ENCODE data around the gene NXF1. TPM values are rescaled to one million over a fixed set of nuclear protein-coding genes. Genes with fewer than 3 reads are reported as not detected.
"Not testable (repeated sequence)": the region's sequence is repeated elsewhere in the genome, so short reads cannot be mapped to it uniquely, and the experiment has no call there.

NXF1 gene
- total RNA-seq, 1 donor = 27.8 TPM

DNA sequence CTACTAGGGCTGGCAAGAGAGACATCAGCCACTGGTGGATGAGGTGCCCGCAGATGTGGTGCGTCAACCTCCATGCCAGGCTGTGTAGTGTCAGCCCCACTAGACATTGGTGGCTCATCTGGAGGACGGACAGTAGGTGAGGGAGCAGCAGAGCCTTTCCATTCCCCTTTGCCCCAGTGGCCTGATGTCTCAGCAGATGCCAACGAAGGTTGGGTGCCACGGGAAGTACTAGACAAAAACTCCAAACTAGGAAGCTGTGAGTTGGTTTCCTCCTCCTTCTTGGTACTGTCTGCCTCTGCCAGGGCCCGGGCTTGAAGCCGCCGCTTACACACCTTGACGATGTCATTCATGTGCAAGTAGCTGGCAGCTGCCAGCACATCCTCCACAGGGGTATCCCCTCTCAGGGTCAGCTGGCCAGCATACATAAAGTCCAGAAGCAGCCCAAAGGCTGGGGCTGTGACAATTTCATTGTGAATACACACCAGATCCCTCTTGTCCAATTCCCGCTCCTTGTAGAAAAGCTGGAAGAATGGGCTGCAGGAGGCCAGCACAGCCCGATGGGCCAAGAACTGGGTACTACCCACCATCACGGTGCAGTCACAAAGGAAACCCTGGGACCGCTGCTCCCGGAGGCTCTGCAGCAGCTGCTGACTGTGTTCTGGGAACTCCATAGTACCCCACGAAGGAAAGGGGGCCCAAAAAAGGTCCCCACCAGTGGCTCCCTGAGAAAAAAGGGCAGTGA is 52.1 kb downstream of the NXF1 start:
- TF ChIP-seq, protein P1, sequence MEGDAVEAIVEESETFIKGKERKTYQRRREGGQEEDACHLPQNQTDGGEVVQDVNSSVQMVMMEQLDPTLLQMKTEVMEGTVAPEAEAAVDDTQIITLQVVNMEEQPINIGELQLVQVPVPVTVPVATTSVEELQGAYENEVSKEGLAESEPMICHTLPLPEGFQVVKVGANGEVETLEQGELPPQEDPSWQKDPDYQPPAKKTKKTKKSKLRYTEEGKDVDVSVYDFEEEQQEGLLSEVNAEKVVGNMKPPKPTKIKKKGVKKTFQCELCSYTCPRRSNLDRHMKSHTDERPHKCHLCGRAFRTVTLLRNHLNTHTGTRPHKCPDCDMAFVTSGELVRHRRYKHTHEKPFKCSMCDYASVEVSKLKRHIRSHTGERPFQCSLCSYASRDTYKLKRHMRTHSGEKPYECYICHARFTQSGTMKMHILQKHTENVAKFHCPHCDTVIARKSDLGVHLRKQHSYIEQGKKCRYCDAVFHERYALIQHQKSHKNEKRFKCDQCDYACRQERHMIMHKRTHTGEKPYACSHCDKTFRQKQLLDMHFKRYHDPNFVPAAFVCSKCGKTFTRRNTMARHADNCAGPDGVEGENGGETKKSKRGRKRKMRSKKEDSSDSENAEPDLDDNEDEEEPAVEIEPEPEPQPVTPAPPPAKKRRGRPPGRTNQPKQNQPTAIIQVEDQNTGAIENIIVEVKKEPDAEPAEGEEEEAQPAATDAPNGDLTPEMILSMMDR (IDR thresholded peaks at IDR 0.05; ENCODE audit: insufficient read depth, low read length) = no peak
- peak overlapping the region; percentile 98 for H3K4me3 ChIP-seq (ENCODE audit: low read depth, low read length)
- DNase-seq (ENCODE audit: low read depth) = no peak

DNA sequence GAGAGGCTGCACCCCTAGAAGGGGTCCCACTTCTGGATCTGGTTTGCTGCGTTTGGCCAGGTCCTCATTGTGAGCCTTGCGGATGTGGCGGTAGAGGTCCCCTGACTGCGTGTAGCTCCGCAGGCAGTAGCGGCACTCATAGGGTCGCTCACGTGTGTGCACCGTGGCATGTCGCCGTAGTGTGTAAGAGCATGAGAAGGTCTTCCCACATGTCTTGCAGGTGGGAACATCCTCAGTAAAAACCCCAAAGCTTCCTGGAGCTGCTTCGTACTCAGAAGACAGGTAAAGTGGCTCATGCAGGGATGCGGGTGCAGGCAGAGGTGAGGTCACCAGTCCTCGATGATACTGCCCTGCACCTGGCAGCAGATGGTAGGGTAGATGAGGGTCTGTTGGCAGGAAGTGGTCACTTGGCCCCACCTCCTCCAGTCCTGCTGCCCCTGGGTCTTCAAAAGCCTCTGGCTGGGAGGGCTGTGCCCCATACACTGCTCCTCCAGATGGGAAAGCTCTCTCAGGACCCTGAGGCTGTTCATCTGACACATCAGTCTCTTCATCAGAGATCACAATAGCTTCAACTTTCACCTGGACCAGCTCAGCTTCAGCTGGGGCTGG is 53.0 kb downstream of the NXF1 start:
- TF ChIP-seq, protein P1 (IDR thresholded peaks at IDR 0.05; ENCODE audit: insufficient read depth, low read length) = no peak
- DNase-seq (ENCODE audit: low read depth) = no peak
- H3K4me3 ChIP-seq (ENCODE audit: low read depth, low read length) = no peak overlapping the region

DNA sequence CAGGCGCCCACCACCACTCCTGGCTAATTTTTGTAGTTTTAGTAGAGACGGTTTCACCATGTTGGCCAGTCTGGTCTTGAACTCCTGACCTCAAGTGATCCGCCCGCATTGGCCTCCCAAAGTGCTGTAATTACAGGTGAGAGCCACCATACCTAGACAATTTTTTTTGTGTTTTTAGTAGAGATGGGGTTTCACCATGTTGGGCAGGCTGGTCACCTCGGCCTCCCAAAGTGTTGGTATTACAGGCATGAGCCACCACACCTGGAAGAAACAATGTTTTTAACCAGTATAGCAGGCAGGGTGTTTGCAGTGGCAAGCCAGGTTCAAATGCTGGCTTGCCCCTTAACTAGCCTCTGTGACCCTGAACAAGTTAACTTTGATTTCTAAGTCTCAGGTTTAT is 55.3 kb downstream of the NXF1 start:
- not testable (repeated sequence) for H3K4me3 ChIP-seq (ENCODE audit: low read depth, low read length); DNase-seq (ENCODE audit: low read depth)

DNA sequence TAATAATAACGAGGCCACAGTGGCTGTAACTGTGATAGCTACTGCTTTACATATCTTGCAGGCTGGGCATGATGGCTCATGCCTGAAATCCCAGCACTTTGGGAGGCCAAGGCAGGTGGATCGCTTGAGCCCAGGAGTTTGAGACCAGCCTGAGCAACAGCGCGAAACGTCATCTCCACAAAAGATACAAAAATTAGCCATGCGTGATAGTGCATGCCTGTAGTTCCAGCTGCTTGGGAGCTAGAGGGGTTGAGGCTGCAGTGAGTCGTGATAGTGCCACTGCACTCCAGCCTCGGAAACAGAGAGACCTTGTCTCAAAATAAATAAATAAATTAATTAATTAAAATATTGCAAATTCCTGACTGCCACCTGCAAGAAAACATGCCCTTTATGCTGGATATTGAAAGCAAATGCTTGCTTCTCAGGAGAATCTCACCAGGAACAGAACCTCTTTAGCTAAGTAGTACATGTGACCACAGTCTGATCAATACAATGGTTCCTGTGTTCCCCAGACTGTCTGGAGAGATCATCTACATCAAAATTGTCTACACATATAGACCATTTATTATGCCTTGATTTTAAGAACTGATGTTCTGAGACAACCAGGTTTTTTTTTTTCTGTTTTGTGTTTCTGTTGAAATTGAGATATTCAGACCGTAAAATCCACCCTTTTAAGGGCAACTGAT is 57.6 kb downstream of the NXF1 start:
- no peak overlapping the region for H3K4me3 ChIP-seq (ENCODE audit: low read depth, low read length)
- TF ChIP-seq, protein P1 (IDR thresholded peaks at IDR 0.05; ENCODE audit: insufficient read depth, low read length) = no peak
- no peak for DNase-seq (ENCODE audit: low read depth)

Small RNA genes lying within 50 kb of the gene (small RNA-seq; reads per million reads assigned to genes)
- 0.25 reads per million for gene MIR6514
- not detected for gene RF00099
- gene RNU6-118P = not detected
- not detected for gene SNORD22
- not detected for gene SNORD26
- gene SNORD27 = not detected
- not detected for gene SNORD28
- 40.9 reads per million, percentile 96 among the genes with 10 or more reads in this experiment for gene SNORD30

Other genes with a start within 250 kb of the NXF1 start
- 1,443 and 1,493 TPM in 2 replicates for gene EEF1G, start 231.5 kb downstream of the NXF1 start, total RNA-seq (ENCODE audit: low replicate concordance)
- 4.5 and 9.4 TPM in 2 replicates for gene TUT1, start 213.9 kb downstream of the NXF1 start, total RNA-seq (ENCODE audit: low replicate concordance)
- 46.2 and 110 TPM in 2 replicates for gene MTA2, start 203.6 kb downstream of the NXF1 start, total RNA-seq (ENCODE audit: low replicate concordance)
- gene EML3, start 192.7 kb downstream of the NXF1 start, total RNA-seq (ENCODE audit: low replicate concordance) = 22.3 and 61.7 TPM in 2 replicates
- 4.6 and 26.4 TPM in 2 replicates for gene ROM1, start 192.2 kb downstream of the NXF1 start, total RNA-seq (ENCODE audit: low replicate concordance)
- 14.1 and 18.7 TPM in 2 replicates for gene B3GAT3, start 183.5 kb downstream of the NXF1 start, total RNA-seq (ENCODE audit: low replicate concordance)
- gene GANAB, start 158.8 kb downstream of the NXF1 start, total RNA-seq (ENCODE audit: low replicate concordance) = 203 and 208 TPM in 2 replicates
- gene INTS5, start 152.1 kb downstream of the NXF1 start, total RNA-seq (ENCODE audit: low replicate concordance) = 20.9 and 21.8 TPM in 2 replicates
- gene C11orf98, start 140.2 kb downstream of the NXF1 start, total RNA-seq (ENCODE audit: low replicate concordance) = 14.2 and 48.2 TPM in 2 replicates
- 9.8 and 10.8 TPM in 2 replicates for gene CSKMT, start 140.1 kb downstream of the NXF1 start, total RNA-seq (ENCODE audit: low replicate concordance)
- 6.8 and 31.3 TPM in 2 replicates for gene UQCC3, start 133.8 kb downstream of the NXF1 start, total RNA-seq (ENCODE audit: low replicate concordance)
- 4.2 and 4.5 TPM in 2 replicates for gene LBHD1, start 133.2 kb downstream of the NXF1 start, total RNA-seq (ENCODE audit: low replicate concordance)
- gene UBXN1, start 126.4 kb downstream of the NXF1 start, total RNA-seq (ENCODE audit: low replicate concordance) = 70.7 and 840 TPM in 2 replicates
- 39.0 and 62.0 TPM in 2 replicates for gene LRRN4CL, start 115.9 kb downstream of the NXF1 start, total RNA-seq (ENCODE audit: low replicate concordance)
- gene BSCL2, start 98.0 kb downstream of the NXF1 start, total RNA-seq (ENCODE audit: low replicate concordance) = 34.4 and 43.5 TPM in 2 replicates
- not detected in 2 replicates for gene GNG3, start 97.8 kb downstream of the NXF1 start, total RNA-seq (ENCODE audit: low replicate concordance)
- gene HNRNPUL2, start 78.0 kb downstream of the NXF1 start, total RNA-seq (ENCODE audit: low replicate concordance) = 10.4 and 16.7 TPM in 2 replicates
- gene TTC9C, start 77.0 kb downstream of the NXF1 start, total RNA-seq (ENCODE audit: low replicate concordance) = 20.3 and 40.1 TPM in 2 replicates
- 4.2 and 13.4 TPM in 2 replicates for gene ZBTB3, start 51.3 kb downstream of the NXF1 start, total RNA-seq (ENCODE audit: low replicate concordance)
- 17.0 and 76.5 TPM in 2 replicates for gene POLR2G, start 43.9 kb downstream of the NXF1 start, total RNA-seq (ENCODE audit: low replicate concordance)
- 15.6 and 42.9 TPM in 2 replicates for gene TAF6L, start 34.0 kb downstream of the NXF1 start, total RNA-seq (ENCODE audit: low replicate concordance)
- gene TMEM179B, start 18.0 kb downstream of the NXF1 start, total RNA-seq (ENCODE audit: low replicate concordance) = 39.4 and 54.7 TPM in 2 replicates
- 4.5 and 14.7 TPM in 2 replicates for gene TMEM223, start 13.4 kb downstream of the NXF1 start, total RNA-seq (ENCODE audit: low replicate concordance)
- gene STX5, start 26.6 kb upstream of the NXF1 start, total RNA-seq (ENCODE audit: low replicate concordance) = 20.4 and 42.8 TPM in 2 replicates
- 0.54 TPM in 1 of 2 replicates, not detected in the other for gene TEX54, start 27.4 kb upstream of the NXF1 start, total RNA-seq (ENCODE audit: low replicate concordance)
- gene WDR74, start 34.1 kb upstream of the NXF1 start, total RNA-seq (ENCODE audit: low replicate concordance) = 29.5 and 29.8 TPM in 2 replicates
- 174 and 179 TPM in 2 replicates for gene SLC3A2, start 75.5 kb upstream of the NXF1 start, total RNA-seq (ENCODE audit: low replicate concordance)
- gene CHRM1, start 115.9 kb upstream of the NXF1 start, total RNA-seq (ENCODE audit: low replicate concordance) = not detected in 2 replicates
- not detected in 2 replicates for gene SLC22A6, start 179.5 kb upstream of the NXF1 start, total RNA-seq (ENCODE audit: low replicate concordance)
- gene SLC22A8, start 210.4 kb upstream of the NXF1 start, total RNA-seq (ENCODE audit: low replicate concordance) = not detected in 2 replicates